ENCODE results near the gene MLYCD. TPM values are rescaled to one million over a fixed set of nuclear protein-coding genes. Genes with fewer than 3 reads are reported as not detected.
A peak's percentile ranks its signal among the peaks of the same experiment; 100 is the strongest.

Gene MLYCD
- total RNA-seq, 1 donor from 2014 or later: 7.1 TPM

- no peak for TF ChIP-seq CTCF (conservative IDR thresholded peaks at IDR 0.05)
- Mint-ChIP-seq H3K27me3 (peaks cover 4% of the 10 kb centered on the region), H3K4me1 (ENCODE audit: unreplicated experiment) (peaks cover 24% of the 10 kb centered on the region), H3K4me3 (peak overlapping the region; percentile 96), H3K27ac (peak overlapping the region; percentile 84), H3K9me3 (no peaks in the 10 kb centered on the region), H3K36me3 (peaks cover 4% of the 10 kb centered on the region)
- no peak for DNase-seq (ENCODE audit: extremely low spot score, unreplicated experiment)
Measured at GRCh38 chr16:83899272-83899897, 470 bp downstream of the MLYCD start.

- H3K27ac Mint-ChIP-seq: peak overlapping the region; percentile 84
- H3K36me3 Mint-ChIP-seq: peaks cover 4% of the 10 kb centered on the region
- no peak for DNase-seq (ENCODE audit: extremely low spot score, unreplicated experiment)
Measured at GRCh38 chr16:83899978-83900377, 1.1 kb downstream of the MLYCD start.

GRCh38 chr16:83900571-83900970, 1.7 kb downstream of the MLYCD start:
- DNase-seq (ENCODE audit: extremely low spot score, unreplicated experiment): no peak
- no peaks in the 10 kb centered on the region for H3K9me3 Mint-ChIP-seq
- peaks cover 4% of the 10 kb centered on the region for H3K27me3 Mint-ChIP-seq
- no peak overlapping the region for H3K27ac Mint-ChIP-seq
- H3K4me1 Mint-ChIP-seq (ENCODE audit: unreplicated experiment): peaks cover 24% of the 10 kb centered on the region
- H3K4me3 Mint-ChIP-seq: peak overlapping the region; percentile 96
- H3K36me3 Mint-ChIP-seq: peaks cover 4% of the 10 kb centered on the region
- TF ChIP-seq CTCF (conservative IDR thresholded peaks at IDR 0.05): no peak

More at GRCh38 chr16:83899978-83900377, 1.1 kb downstream of the MLYCD start:
- peak overlapping the region; percentile 96 for H3K4me3 Mint-ChIP-seq
- H3K9me3 Mint-ChIP-seq: no peaks in the 10 kb centered on the region
- H3K4me1 Mint-ChIP-seq (ENCODE audit: unreplicated experiment): peaks cover 24% of the 10 kb centered on the region
- H3K27me3 Mint-ChIP-seq: peaks cover 4% of the 10 kb centered on the region
- TF ChIP-seq CTCF (conservative IDR thresholded peaks at IDR 0.05): no peak

GRCh38 chr16:83901101-83901500, 2.2 kb downstream of the MLYCD start:
- no peak for TF ChIP-seq CTCF (conservative IDR thresholded peaks at IDR 0.05)
- peak overlapping the region; percentile 96 for H3K4me3 Mint-ChIP-seq
- H3K9me3 Mint-ChIP-seq: no peaks in the 10 kb centered on the region
- H3K27me3 Mint-ChIP-seq: peaks cover 4% of the 10 kb centered on the region
- H3K36me3 Mint-ChIP-seq: peaks cover 4% of the 10 kb centered on the region
- no peak overlapping the region for H3K27ac Mint-ChIP-seq
- no peak for DNase-seq (ENCODE audit: extremely low spot score, unreplicated experiment)
- peaks cover 24% of the 10 kb centered on the region for H3K4me1 Mint-ChIP-seq (ENCODE audit: unreplicated experiment)

- TF ChIP-seq CTCF (conservative IDR thresholded peaks at IDR 0.05): no peak
- Mint-ChIP-seq H3K36me3 (peaks cover 23% of the 10 kb centered on the region), H3K4me1 (ENCODE audit: unreplicated experiment) (peaks cover 35% of the 10 kb centered on the region), H3K9me3 (no peaks in the 10 kb centered on the region), H3K27ac (peak overlapping the region; percentile 51), H3K27me3 (no peaks in the 10 kb centered on the region), H3K4me3 (peak overlapping the region; percentile 39)
- no peak for DNase-seq (ENCODE audit: extremely low spot score, unreplicated experiment)
Measured at GRCh38 chr16:83903751-83904150, 4.8 kb downstream of the MLYCD start.
